Stimulated activated CD8-positive, alpha-beta memory T cell treated with anti-CD3 and anti-CD28 coated beads, Interleukin-4, amount 100 ng/mL, for 1 hour (primary cell): Measurements from ENCODE around the gene MYO1A.
A peak's percentile ranks its signal among the peaks of the same experiment; 100 is the strongest.
"Not testable (repeated sequence)": the region's sequence is repeated elsewhere in the genome, so short reads cannot be mapped to it uniquely, and the experiment has no call there.

Experiments used
- DNase-seq, 2 donors: peaks; one replicate each; pipeline ENCODE4 v3.0.0-alpha.2; 2020; ENCODE audit warnings: low read depth in 2 of 2, low spot score in 1 of 2

The MYO1A gene

GRCh38 chr12:57087691-57088353, 37.9 kb upstream of the MYO1A start:
- DNase-seq = peak in 1 of 2 donors; percentile 64

GRCh38 chr12:57087010-57087690, 37.2 kb upstream of the MYO1A start:
- DNase-seq = peak; percentile 90 to 91

- DNase-seq = no peak
Observed at GRCh38 chr12:57086493-57087009, 36.6 kb upstream of the MYO1A start.

GRCh38 chr12:57085999-57086492, 36.1 kb upstream of the MYO1A start:
- DNase-seq = no peak

- DNase-seq = no peak
Observed at GRCh38 chr12:57080855-57081254, 30.9 kb upstream of the MYO1A start.

GRCh38 chr12:57079821-57080220, 29.9 kb upstream of the MYO1A start:
- DNase-seq = no peak

- peak; percentile 82 to 89 for DNase-seq
Observed at GRCh38 chr12:57078519-57079404, 28.8 kb upstream of the MYO1A start, which contains the start of gene NEMP1. Gene NEMP1 (minus strand): TSS chr12:57078791. CDS start chr12:57078745, 46 bp downstream.

GRCh38 chr12:57073566-57074450, 23.9 kb upstream of the MYO1A start:
- not testable (repeated sequence) for DNase-seq

GRCh38 chr12:57072661-57073060, 22.7 kb upstream of the MYO1A start:
- no peak for DNase-seq

GRCh38 chr12:57069523-57069922, 19.6 kb upstream of the MYO1A start:
- DNase-seq = no peak

GRCh38 chr12:57066245-57066644, 16.3 kb upstream of the MYO1A start:
- no peak for DNase-seq

GRCh38 chr12:57063991-57064685, 14.2 kb upstream of the MYO1A start:
- no peak for DNase-seq

GRCh38 chr12:57058454-57058853, 8.5 kb upstream of the MYO1A start:
- no peak for DNase-seq

GRCh38 chr12:57057067-57057751, 7.3 kb upstream of the MYO1A start:
- DNase-seq = no peak

GRCh38 chr12:57055824-57056223, 5.9 kb upstream of the MYO1A start:
- DNase-seq = no peak

GRCh38 chr12:57053901-57054300, 4.0 kb upstream of the MYO1A start:
- not testable (repeated sequence) for DNase-seq

GRCh38 chr12:57053146-57053545, 3.2 kb upstream of the MYO1A start:
- not testable (repeated sequence) for DNase-seq

- DNase-seq = no peak
Observed at GRCh38 chr12:57051011-57051410, 1.1 kb upstream of the MYO1A start.

GRCh38 chr12:57049119-57049446, 846 bp downstream of the MYO1A start:
- DNase-seq = no peak
